IPS-11a (cell line): Measurements from ENCODE around the gene SMARCD2.
A peak's percentile ranks its signal among the peaks of the same experiment; 100 is the strongest.
"Not testable (repeated sequence)": the region's sequence is repeated elsewhere in the genome, so short reads cannot be mapped to it uniquely, and the experiment has no call there.

Experiments
- H3K4me3 ChIP-seq: one replicate; pipeline ENCODE4 v1.5.1; 2013; ENCODE audit warnings: low read depth, low read length, control low read depth

SMARCD2 gene

GRCh38 chr17:63842540-63843386, at the start of gene SMARCD2:
TSS of gene SMARCD2 (minus strand) at chr17:63842685. CDS start at chr17:63842674, 11 bp downstream.
- peak within 1 kb of the TSS; percentile 82 for H3K4me3 ChIP-seq

- H3K4me3 ChIP-seq: not testable (repeated sequence)
Observed at GRCh38 chr17:63889026-63889848, 46.8 kb upstream of the SMARCD2 start.

GRCh38 chr17:63885119-63885518, 42.6 kb upstream of the SMARCD2 start:
- H3K4me3 ChIP-seq: not testable (repeated sequence)

DNA sequence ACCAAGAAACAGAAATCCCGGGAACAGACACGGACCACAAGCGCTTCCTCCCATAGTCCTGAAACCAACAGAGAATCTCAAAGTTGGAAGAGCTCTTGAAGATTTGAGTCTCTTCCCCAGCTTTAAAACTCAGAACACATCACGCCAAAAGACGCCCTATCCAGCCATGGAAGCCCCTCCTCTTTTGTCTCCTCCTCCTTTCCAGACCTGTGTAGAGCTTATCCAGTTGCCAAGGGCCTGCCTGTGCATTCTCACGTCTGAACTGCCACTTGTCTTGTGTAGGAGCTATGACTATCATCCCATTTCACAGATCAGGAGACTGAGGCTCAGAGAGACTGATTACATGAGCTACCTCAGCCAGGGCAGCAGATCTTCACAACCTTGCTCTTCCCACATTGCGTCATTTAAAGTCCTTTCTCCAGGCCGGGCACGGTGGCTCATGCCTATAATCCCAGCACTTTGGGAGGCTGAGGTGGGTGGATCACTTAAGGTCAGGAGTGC, 40.2 kb upstream of the SMARCD2 start:
- H3K4me3 ChIP-seq: not testable (repeated sequence)

GRCh38 chr17:63881935-63882601, 39.6 kb upstream of the SMARCD2 start, which contains the start of gene GH2:
TSS of gene GH2 (minus strand) at chr17:63881944. CDS start at chr17:63881801, 143 bp downstream.
- H3K4me3 ChIP-seq: no peak within 1 kb of the TSS

- H3K4me3 ChIP-seq: not testable (repeated sequence)
Observed at GRCh38 chr17:63881337-63881736, 38.9 kb upstream of the SMARCD2 start.

GRCh38 chr17:63880706-63881105, 38.2 kb upstream of the SMARCD2 start:
- H3K4me3 ChIP-seq: no peak overlapping the region

DNA sequence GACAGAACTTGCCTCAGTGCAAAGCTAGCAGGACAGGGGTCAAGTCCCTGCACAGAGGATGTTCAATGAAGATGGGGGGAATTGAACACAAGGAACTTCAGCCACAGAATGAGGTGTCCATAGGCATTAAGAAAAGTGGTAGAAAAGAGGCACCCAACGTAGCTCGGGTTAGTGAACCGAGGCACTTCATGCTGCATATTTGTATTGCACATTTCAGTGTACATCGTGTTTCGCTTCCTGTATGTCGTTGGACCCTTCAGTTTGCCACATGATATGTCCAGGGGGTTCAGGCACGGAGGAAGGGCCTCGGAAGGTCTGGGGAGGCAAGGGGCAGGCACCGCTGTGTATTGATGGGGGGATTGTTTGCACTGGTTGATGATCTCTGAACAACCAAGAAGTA, 35.9 kb upstream of the SMARCD2 start:
- H3K4me3 ChIP-seq: not testable (repeated sequence)

- not testable (repeated sequence) for H3K4me3 ChIP-seq
Observed at GRCh38 chr17:63874693-63875092, 32.2 kb upstream of the SMARCD2 start.

- H3K4me3 ChIP-seq: not testable (repeated sequence)
Observed at GRCh38 chr17:63874061-63874626, 31.7 kb upstream of the SMARCD2 start.

GRCh38 chr17:63873577-63873976, 31.1 kb upstream of the SMARCD2 start, which contains the start of gene CSH2:
TSS of gene CSH2 (minus strand) at chr17:63873677. CDS start at chr17:63873614, 63 bp downstream.
- not testable (repeated sequence) for H3K4me3 ChIP-seq

DNA sequence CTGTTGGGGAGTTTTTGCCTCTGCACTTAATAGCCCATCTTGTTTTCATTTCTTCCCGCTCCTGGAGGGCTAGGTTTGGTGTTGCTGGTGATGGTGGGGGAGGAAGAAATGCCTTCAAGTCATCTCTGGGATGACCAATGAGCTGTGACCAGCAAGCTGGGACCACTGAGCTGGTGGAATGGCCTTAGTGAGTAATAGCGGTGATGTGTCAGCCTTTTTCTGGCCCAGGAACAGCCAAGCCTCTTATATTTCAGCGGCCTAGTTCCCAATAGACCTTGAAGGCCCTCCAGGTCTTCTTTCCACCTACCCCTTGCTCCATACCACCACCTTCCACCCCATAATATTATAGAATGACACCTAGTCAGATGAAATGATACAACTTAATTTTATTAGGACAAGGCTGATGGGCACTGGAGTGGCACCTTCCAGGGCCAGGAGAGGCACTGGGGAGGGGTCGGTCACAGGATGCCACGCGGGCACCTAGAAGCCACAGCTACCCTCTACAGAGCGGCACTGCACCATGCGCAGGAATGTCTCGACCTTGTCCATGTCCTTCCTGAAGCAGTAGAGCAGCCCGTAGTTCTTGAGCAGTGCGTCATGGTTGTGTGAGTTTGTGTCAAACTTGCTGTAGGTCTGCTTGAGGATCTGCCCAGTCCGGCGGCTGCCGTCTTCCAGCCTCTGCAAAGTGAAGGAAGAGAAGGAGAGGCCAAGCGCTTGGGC, 29.3 kb upstream of the SMARCD2 start:
- not testable (repeated sequence) for H3K4me3 ChIP-seq

GRCh38 chr17:63870292-63870665, 27.8 kb upstream of the SMARCD2 start:
- not testable (repeated sequence) for H3K4me3 ChIP-seq

DNA sequence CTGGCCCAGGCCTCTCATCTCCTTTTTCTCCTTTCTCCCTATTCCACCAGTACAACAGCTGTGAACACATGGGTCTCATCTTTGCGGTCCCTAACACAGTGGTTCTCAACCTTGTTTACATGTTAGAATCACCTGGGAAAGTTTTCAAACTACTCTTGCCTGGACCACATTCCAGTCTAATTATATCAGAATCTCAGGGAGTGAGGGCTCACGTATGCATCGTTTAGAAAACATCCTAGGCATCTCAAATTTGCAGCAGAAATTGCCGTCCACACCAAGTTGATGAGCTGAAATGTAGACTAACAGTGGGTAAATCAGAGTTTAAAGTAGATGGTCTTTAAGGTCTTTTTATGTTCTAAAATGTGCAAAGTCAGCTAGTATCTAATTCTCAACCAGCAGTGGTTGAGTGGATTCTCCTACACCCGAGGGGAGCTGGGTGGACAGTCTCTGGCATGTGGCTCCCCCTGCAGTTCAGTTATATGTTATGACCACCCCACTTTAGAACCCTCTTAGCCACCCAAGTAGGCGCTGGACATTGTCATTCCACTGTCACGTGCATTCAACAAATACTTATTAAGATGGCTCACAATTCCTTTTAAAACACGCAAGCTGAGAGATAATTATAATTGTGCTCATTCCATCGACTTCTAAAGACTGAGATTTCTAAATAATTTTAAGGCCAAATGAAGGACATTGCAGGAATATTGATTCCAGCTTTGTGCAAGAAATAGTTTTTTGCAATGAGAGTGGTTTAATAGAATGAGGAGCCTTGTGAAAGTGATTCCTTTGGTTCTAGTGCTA, 27.2 kb upstream of the SMARCD2 start:
- H3K4me3 ChIP-seq: not testable (repeated sequence)

DNA sequence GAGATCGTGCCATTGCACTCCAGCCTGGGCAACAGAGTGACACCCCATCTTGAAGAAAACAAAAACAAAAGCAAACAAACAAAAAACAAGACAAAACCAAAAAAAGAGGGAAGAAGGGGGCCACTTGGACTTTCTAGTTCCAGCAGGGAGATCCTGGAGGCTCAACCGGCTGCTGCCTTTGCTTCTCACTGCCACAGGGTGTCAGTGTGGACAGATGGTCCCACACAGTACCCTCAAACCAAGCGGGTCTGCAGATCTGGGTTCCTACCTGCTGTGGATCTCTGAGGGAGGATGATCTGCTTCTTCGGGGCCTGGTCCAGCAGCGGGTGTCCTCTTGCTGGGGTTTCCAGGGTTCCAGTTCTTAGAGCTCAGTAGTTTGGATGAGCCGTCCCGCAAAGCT, 24.1 kb upstream of the SMARCD2 start:
- H3K4me3 ChIP-seq: not testable (repeated sequence)

- no peak overlapping the region for H3K4me3 ChIP-seq
Observed at GRCh38 chr17:63859257-63859656, 16.8 kb upstream of the SMARCD2 start.

DNA sequence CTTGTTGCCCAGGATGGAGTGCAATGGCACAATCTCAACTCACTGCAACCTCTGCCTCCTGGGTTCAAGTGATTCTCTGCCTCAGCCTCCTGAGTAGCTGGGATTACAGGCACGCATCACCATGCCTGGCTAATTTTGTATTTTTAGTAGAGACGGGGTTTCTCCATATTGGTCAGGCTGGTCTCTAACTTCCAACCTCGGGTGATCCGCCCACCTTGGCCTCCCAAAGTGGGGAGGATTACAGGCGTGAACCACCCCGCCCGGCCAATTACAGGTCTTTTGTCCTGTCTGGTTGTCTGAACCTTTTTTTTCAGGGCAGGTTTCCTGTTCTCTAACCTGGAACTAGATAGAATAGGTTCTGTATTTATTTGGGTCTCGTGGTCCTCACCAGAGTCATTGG, 13.9 kb upstream of the SMARCD2 start:
- not testable (repeated sequence) for H3K4me3 ChIP-seq

- no peak overlapping the region for H3K4me3 ChIP-seq
Observed at GRCh38 chr17:63855185-63855584, 12.7 kb upstream of the SMARCD2 start.

- H3K4me3 ChIP-seq: no peak overlapping the region
Observed at GRCh38 chr17:63854709-63855108, 12.2 kb upstream of the SMARCD2 start.
